NCI-H2171 treated with DMSO at 0.1 percent for 48 hours (cell line): ENCODE measurements around the gene PEPD.
"Not testable (repeated sequence)": the region's sequence is repeated elsewhere in the genome, so short reads cannot be mapped to it uniquely, and the experiment has no call there.

Experiments used
- DNase-seq: peaks from one replicate; lab custom pipeline; 2025; lab: John Stamatoyannopoulos, UW

Gene PEPD

DNA sequence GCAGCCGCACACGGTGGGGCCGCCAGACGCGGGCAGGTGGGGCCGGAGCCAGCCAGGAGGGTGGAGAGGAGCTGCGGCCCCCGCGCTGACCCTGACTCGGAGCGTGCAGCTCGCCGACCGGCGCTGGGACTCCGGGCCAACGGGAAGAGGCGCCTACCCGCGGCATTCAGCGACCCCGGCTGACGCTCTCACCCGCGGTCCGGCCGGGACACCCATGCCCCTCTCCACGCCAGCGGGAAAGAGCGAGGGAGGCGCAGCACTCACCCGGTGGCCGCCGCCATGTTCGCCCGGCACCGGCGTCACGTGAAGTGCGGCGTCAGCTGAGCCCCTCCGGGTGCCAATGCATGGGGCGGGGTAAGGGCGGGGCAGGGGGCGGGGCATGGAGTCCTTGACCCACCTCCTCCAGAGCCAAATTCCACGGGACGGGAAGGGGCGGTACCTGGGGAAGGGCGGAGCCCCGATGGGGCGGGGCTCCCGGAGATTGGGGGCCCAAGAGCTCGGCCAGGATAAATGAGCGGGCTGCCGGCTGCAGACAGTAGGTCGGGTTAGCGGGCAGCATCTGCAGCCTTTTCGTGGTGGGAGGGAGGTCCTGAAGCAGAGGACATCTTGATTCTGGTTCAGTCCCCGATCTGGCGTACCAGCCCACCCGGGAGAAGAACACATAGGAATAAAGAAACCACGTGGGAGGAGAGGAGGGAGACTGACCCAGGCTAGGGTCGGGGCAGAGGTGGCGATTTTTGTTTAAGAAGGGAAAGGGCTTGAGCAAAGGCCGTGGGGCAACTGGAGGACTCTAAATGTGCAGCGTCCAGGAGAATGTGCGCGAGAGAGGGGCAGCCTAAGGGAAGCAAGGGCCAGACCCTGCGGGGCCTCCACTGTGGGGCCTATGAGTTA lies at the start of gene PEPD:
Gene PEPD (minus strand): TSS at position 312 of the 891 bp plus-strand sequence. CDS start 31 bp downstream, at position 281.
- peak; percentile 79 for DNase-seq

GRCh38 chr19:33569821-33570220 lies 48.2 kb upstream of the PEPD start:
- DNase-seq, result no peak

GRCh38 chr19:33568706-33569105 lies 47.1 kb upstream of the PEPD start:
- no peak for DNase-seq

GRCh38 chr19:33564836-33565338 lies 43.3 kb upstream of the PEPD start:
- no peak for DNase-seq

GRCh38 chr19:33562636-33563035 lies 41.0 kb upstream of the PEPD start:
- no peak for DNase-seq

DNA sequence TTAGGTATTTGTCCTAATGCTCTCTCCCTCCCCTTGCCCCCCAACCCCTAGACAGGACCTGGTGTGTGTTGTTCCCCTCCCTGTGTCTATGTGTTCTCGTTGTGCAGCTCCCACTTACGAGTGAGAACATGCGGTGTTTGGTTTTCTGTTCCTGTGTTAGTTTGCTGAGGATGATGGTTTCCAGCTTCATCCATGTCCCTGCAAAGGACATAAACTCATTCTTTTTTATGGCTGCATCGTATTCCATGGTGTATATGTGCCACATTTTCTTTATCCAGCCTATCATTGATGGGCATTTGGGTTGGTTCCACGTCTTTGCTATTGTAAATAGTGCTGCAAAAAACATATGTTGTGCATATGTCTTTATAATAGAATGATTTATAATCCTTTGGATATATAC lies 40.1 kb upstream of the PEPD start:
- not testable (repeated sequence) for DNase-seq

GRCh38 chr19:33561261-33561660 lies 39.7 kb upstream of the PEPD start:
- no peak for DNase-seq

DNA sequence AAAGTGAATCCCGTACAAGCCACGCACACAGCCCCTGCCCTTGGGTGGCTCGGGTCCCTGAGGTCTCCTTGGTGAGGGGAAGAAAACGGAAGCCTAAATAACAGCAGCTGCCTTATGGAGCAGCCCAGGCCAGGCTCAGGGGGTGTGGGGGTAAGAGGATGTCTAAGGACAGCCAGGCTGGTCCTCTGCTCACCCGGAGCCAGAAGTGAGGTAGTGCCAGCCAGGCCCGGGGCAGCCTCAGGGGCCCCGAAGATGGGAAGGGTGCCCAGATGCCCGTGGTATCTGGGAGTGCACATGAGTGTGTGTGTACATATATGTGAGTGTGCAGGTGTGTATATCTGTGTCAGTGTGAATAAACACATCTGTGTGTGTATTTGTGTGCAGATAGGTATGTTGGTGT lies 38.4 kb upstream of the PEPD start:
- DNase-seq, result no peak

GRCh38 chr19:33558856-33559255 lies 37.3 kb upstream of the PEPD start:
- peak; percentile 79 for DNase-seq

DNA sequence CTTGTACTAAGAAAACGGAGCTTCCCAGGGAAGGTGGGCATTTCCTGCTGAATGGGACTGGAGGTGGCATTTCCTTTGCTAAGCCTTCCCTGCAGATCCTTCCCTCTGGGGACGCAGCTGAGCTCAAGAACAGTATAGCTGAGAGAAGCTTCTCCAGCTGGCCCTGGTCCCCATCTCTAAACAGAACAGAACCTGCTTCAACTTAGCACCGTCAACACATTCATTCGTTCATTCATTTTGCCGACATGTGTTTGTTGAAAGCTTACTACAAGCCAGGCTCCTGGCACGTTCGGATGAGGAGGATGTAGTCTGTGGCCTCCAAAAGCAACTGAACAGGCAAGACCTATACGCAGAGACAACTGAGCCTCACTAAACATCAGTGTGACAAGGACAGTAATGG lies 36.6 kb upstream of the PEPD start:
- no peak for DNase-seq

DNA sequence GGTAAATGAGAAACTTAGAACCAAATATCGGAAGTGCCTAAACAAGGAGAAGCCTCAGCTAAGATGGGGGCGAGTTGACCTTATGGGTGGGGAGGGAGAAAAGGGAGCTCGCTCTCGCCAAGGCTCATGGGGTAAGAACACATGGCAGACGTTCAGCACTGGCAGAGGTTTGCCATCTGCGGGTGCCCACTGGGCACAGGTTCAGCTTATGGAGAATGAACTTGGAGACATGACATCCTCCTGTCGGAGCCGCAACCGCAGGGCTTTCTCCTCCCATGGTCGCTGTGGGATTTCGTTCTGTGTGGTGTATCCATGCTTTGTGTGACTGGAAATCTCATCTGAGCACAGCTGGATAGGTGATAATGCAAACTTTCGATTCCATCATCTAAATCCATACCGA lies 36.1 kb upstream of the PEPD start:
- no peak for DNase-seq

GRCh38 chr19:33557196-33557595 lies 35.6 kb upstream of the PEPD start:
- peak; percentile 17 for DNase-seq

- DNase-seq, result no peak
Measured at GRCh38 chr19:33556261-33556660, 34.7 kb upstream of the PEPD start.

DNA sequence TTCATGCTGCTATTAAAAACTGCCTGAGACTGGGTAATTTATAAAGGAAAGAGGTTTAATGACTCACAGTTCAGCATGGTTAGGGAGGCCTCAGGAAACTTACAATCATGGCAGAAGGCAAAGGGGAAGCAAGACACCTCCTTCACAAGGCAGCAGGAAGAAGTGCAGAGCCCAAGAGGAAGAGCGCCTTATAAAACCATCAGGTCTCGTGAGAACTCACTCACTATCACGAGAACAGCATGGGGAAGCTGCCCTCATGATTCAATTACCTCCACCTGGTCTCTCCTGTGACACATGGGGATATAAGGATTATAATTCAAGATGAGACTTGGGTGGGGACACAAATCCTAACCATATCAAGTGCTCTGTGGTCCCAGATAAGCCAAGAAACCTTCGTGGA lies 34.1 kb upstream of the PEPD start:
- not testable (repeated sequence) for DNase-seq

- DNase-seq, result no peak
Measured at GRCh38 chr19:33554821-33555220, 33.2 kb upstream of the PEPD start.

GRCh38 chr19:33554391-33554790 lies 32.8 kb upstream of the PEPD start:
- no peak for DNase-seq

DNA sequence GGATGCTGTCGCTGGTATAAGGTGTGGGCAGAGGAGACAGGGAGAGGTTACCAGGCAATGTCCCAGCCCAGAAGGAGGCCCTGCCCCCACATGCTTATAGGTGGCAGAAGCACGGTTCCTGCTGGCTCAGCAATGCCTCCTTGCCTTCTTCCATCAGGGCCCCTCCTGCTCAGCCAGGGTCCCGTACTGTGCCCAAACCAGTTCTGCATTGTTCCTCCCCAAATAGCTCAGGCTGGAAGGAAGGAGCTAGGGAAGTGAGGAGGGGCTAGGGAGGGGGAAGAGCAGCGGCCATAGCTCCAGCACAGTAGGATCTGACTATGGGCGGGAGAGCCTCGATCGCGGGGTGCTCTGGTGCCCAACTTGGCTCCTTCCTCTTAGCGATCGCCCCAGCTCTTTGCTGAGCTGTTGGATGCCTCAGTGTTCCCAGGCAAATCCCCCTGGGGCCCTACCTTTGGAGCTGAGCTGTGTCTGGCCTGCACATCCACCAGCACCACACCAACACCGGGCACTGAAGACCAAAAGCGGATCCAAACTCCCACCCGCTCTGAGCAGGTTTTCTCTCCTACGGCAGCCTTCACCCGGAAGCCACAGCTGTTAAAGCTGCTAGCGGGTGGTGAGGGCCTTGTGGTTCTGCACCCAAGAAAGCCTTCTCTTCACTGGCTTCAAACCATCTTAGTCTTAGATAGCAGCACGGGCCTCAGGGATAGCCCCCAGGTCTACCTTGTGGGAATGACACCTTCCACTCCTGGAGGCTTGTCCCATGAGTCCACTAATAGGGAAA lies 32.1 kb upstream of the PEPD start:
- DNase-seq, result no peak

DNA sequence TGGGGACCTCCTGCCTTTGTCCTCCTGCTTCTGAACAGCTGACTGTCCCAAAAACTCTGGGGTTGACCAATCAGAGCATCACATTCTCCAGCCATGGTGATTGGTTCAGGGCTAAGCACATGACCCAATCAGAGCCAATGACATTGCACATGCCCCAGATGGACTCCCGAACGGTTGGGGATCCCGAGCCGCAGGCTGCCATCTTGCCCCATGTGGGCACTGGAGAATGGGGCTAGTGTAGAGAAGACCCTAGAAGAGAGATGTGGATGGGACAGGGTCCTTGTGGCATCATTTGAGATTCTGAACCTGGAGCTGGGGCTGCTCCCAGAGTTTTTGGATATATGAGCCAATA lies 31.3 kb upstream of the PEPD start:
- no peak for DNase-seq

GRCh38 chr19:33552191-33552927 lies 30.8 kb upstream of the PEPD start:
- DNase-seq, result no peak

GRCh38 chr19:33551676-33552075 lies 30.1 kb upstream of the PEPD start:
- DNase-seq, result no peak

GRCh38 chr19:33550768-33551167 lies 29.2 kb upstream of the PEPD start:
- DNase-seq, result no peak

GRCh38 chr19:33547676-33548075 lies 26.1 kb upstream of the PEPD start:
- DNase-seq, result no peak
